ENCODE data around the gene MDP1.

MDP1 gene

DNA sequence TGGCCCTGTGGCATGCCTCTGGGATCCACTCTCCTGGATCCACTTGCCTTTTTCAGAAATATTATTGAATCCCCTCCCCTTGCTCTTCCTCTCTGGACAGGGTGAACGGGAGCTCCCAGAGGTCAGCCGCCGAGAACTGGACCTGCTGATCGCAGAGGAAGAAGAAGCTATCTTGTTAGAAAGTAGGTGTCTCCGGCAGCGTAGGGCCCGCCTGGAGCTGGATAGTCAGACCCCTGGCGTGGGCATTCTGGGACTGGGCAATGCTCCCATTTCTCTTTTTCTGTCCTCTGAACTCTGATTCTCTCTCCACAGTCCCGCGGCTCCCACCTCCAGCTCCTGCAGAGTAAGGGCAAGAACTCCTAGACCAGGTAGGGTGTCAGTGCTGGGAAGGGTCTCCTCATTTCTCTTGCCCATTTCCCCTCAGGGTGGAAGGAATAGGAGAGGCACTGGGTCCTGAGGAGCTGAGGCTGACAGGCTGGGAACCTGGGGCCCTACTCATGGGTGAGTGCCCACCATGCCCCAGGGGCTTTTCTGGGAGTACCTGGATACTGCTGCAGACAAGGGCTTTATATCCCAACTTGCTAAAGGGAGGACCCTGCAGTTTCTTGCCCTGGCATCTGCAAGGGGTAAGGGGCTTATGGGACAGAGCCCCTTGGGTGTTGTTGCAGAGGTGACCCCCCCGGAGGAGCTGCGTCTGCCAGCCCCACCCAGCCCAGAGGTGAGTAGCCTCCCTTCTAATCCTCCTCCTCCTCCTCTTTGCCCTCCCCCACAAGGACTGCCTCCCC, 38.6 kb downstream of the MDP1 start:
- in situ Hi-C loops (cut with HindIII; ENCODE audit: low pct_unique_long_range_greater_than_20kb, low sequenced_read_pairs), result no loop called here
- no peak for TF ChIP-seq JUND (IDR thresholded peaks at IDR 0.05; ENCODE audit: low read depth)
- no peak for DNase-seq (ENCODE audit: low read depth in 1 of 2, low spot score in 1 of 2)

DNA sequence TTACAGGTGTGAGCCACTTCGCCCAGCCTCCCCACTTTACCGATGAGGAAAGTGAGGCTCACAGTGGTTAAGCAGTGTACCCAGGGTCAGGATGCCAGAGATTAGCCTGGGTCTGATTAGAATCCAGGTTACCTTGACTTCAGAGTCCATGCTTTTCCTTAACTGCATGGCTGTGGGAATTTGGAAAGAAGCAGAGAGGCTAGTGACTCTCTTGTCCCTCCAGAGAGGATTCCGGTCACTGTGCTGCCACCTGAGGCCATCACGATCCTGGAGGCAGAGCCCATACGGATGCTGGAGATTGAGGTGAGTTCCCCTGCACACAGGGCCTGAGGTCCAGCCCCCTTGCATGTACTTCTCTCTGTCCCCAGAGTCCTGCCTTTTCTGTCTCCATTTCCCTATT, 39.3 kb downstream of the MDP1 start:
- in situ Hi-C loops (cut with HindIII; ENCODE audit: low pct_unique_long_range_greater_than_20kb, low sequenced_read_pairs), result no loop called here
- TF ChIP-seq JUND (IDR thresholded peaks at IDR 0.05; ENCODE audit: low read depth), result no peak
- DNase-seq (ENCODE audit: low read depth in 1 of 2, low spot score in 1 of 2), result no peak

GRCh38 chr14:24172871-24173281, 43.0 kb downstream of the MDP1 start:
- no peak for DNase-seq (ENCODE audit: low read depth in 1 of 2, low spot score in 1 of 2)
- no peak for TF ChIP-seq JUND (IDR thresholded peaks at IDR 0.05; ENCODE audit: low read depth)
- in situ Hi-C loops (cut with HindIII; ENCODE audit: low pct_unique_long_range_greater_than_20kb, low sequenced_read_pairs), result no loop called here

DNA sequence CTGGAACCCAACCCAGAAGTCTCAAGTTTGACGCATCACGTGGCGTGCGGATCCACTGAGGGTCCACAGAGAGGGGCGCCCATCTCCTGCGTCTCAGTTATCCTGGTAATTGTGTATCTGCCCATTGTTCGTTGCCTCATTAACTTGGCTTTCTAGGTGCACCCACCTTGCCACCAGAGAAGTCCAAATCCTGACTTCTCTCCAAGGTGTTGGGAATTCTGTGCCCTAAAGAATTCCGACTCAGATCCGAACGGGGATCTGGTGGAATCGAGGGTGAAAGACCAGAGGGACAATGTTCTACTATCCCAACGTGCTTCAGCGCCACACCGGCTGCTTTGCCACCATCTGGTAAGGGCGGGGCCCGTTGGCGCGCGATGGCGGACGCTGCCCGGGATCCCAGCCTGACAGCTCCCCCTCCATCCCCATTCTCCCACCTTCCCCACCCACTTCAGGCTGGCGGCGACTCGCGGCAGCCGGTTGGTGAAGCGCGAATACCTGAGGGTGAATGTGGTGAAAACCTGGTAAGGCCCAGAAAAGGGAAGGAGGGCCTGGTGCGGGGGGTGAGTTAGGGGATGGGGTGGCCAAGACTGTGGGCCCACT, 43.5 kb downstream of the MDP1 start:
- no peak for TF ChIP-seq JUND (IDR thresholded peaks at IDR 0.05; ENCODE audit: low read depth)
- DNase-seq (ENCODE audit: low read depth in 1 of 2, low spot score in 1 of 2), result no peak
- in situ Hi-C loops (cut with HindIII; ENCODE audit: low pct_unique_long_range_greater_than_20kb, low sequenced_read_pairs), result no loop called here

DNA sequence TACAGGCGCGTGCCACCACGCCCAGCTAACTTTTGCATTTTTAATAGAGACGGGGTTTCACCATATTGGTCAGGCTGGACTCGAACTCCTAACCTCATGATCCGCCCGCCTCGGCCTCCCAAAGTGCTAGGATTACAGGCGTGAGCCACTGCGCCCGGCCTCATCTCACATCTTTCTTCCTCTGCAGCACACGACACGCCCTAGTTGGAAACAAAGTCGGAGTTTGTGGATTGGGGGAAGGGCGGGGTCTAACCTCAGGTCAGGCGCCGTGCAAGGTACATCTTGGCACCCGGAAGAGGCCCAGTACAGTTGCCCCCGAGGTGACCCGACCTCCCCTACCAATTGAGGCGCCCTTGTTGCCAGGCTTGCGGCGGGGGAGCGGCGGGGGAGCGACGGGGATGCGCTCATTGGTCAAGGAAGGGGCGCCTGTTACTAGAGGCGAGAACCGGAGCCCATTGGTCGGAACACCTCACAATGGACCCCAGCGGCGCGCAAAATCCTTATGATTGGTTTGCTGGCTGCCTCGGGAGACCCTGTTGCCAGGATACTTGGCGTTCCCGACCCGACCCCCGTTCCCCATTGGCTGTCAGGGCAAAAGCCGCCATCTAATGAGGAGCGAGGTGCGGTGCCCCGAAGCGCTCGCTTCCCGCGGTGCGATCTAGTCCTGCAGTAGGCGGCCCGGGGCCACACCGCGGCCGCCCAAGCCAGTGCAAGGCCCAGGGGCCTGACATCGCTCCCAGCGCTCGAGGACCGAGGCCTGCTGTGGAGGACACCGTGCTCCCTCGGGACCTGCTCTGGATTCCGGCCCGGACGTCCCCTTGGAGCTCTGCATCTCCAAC, 44.2 kb downstream of the MDP1 start, which contains the start of gene REC8:
REC8 (plus strand) TSS at position 659 of the 839 bp plus-strand sequence. CDS start 473 bp downstream, outside the sequence.
- in situ Hi-C loops (cut with HindIII; ENCODE audit: low pct_unique_long_range_greater_than_20kb, low sequenced_read_pairs), result no loop called here
- no peak for DNase-seq (ENCODE audit: low read depth in 1 of 2, low spot score in 1 of 2)
- no peak for TF ChIP-seq JUND (IDR thresholded peaks at IDR 0.05; ENCODE audit: low read depth)

DNA sequence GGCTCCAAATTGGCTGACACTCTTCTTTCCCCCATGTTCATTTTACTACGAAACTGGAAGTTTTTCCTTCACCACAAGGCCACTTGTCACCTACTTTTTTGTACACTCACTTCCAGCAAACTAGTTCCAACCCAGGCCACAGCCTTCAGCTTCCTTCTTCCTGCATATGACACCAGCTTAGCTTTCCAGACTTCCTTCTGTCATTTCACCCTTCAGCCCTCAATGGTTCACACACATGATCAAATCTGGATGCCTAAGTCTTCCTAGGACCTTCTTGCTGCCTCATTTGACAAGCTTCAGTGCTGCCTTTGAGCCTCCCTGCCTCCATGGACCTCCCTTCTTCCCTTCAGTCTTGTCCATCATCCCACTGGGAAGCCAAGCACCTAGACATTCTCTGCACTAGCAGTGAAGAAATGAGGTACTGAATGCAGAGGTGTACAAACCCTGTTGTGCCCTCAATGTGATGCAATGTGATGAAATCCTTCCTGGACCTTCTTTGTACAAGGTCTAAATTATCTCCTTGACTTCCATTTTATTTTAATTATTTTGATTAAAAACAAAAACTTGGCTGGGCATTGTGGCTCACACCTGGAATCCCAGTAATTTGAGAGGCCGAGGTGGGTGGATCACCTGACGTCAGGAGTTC, 48.3 kb downstream of the MDP1 start:
- DNase-seq (ENCODE audit: low read depth in 1 of 2, low spot score in 1 of 2), result no peak
- in situ Hi-C loops (cut with HindIII; ENCODE audit: low pct_unique_long_range_greater_than_20kb, low sequenced_read_pairs), result no loop called here
- TF ChIP-seq JUND (IDR thresholded peaks at IDR 0.05; ENCODE audit: low read depth), result no peak

DNA sequence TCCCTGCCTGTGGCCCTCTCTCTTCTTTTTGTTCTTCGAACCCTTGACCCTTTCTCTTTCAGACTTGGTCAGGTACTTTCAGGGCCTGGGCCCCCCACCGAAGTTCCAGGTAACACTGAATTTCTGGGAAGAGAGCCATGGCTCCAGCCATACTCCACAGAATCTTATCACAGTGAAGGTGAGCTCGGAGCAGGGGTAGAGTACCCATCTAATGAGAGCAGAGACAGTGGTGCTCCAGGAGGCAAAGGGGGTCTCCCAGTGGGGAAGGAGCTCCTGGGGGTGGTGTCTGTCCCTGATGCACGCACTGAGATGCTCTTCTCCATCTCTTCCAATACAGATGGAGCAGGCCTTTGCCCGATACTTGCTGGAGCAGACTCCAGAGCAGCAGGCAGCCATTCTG, 50.1 kb downstream of the MDP1 start:
- in situ Hi-C loops (cut with HindIII; ENCODE audit: low pct_unique_long_range_greater_than_20kb, low sequenced_read_pairs), result no loop called here
- no peak for TF ChIP-seq JUND (IDR thresholded peaks at IDR 0.05; ENCODE audit: low read depth)
- no peak for DNase-seq (ENCODE audit: low read depth in 1 of 2, low spot score in 1 of 2)

DNA sequence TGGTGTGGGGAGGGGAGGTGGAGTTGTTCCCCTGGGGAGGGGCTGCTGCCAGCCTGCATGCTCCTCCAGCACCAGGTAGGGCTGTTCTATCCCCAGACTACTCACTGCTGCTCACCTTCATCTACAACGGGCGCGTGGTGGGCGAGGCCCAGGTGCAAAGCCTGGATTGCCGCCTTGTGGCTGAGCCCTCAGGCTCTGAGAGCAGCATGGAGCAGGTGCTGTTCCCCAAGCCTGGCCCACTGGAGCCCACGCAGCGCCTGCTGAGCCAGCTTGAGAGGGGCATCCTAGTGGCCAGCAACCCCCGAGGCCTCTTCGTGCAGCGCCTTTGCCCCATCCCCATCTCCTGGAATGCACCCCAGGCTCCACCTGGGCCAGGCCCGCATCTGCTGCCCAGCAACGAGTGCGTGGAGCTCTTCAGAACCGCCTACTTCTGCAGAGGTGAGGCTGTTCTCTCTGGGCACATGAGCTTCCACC, 51.3 kb downstream of the MDP1 start:
- TF ChIP-seq JUND (IDR thresholded peaks at IDR 0.05; ENCODE audit: low read depth), result no peak
- no peak for DNase-seq (ENCODE audit: low read depth in 1 of 2, low spot score in 1 of 2)
- in situ Hi-C loops (cut with HindIII; ENCODE audit: low pct_unique_long_range_greater_than_20kb, low sequenced_read_pairs), result no loop called here

Measured in T47D (cell line).